HG03354 (cell line): Measurements from ENCODE around the gene NSD2.

Experiments used
- ATAC-seq: cut with Tn5 transposase; IDR thresholded peaks from one replicate; pipeline ENCODE4 v1.9.1; 2021; ENCODE audit warnings: mild to moderate bottlenecking; ENCODE audit not compliant: unreplicated experiment, poor library complexity, severe bottlenecking

NSD2 gene

GRCh38 chr4:1960170-1960825, 89.1 kb downstream of the NSD2 start:
- ATAC-seq: no peak

- ATAC-seq: no peak
Observed at GRCh38 chr4:1961038-1961437, 89.8 kb downstream of the NSD2 start.

DNA sequence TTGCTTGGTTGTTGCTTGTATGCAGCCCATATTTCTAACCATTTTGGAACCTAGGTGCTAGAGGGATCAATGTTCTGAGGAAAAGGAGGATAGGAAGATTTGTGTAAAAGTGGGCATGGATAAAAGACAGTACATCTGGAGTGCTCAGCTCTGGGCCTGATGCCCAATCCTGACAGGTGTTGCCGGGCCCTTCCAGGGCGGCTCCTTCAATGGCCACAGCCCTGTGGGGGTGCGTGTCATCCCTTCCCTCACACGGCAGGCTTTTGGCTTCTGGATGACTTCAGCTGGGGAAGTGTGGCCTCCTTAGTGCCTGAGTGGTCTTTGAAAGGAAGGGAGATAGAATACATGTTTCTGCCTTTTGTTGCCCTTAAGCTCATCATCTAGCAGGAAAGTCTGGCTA, 90.4 kb downstream of the NSD2 start:
- ATAC-seq: no peak

DNA sequence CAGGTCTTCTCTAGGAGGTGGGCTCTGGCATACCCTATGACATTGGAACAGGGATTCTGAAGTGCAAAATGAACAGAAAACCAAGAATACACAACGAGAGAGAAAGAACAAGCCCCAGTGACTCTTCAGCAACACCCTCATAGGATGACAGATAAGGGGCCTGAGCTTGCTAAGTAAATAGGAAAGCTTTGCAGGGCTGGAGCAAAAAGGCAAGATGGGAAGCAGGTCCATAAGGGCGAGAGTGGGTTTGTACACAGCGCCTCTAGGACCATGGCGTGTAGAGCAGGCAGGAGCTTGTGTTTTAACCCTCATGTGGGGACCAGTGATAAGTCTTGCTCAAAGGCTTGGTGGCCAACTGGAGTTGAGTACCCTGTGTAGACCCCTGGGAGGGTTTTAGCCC, 91.8 kb downstream of the NSD2 start:
- no peak for ATAC-seq

GRCh38 chr4:1964443-1964842, 93.2 kb downstream of the NSD2 start:
- no peak for ATAC-seq

GRCh38 chr4:1964971-1965370, 93.8 kb downstream of the NSD2 start:
- ATAC-seq: no peak

DNA sequence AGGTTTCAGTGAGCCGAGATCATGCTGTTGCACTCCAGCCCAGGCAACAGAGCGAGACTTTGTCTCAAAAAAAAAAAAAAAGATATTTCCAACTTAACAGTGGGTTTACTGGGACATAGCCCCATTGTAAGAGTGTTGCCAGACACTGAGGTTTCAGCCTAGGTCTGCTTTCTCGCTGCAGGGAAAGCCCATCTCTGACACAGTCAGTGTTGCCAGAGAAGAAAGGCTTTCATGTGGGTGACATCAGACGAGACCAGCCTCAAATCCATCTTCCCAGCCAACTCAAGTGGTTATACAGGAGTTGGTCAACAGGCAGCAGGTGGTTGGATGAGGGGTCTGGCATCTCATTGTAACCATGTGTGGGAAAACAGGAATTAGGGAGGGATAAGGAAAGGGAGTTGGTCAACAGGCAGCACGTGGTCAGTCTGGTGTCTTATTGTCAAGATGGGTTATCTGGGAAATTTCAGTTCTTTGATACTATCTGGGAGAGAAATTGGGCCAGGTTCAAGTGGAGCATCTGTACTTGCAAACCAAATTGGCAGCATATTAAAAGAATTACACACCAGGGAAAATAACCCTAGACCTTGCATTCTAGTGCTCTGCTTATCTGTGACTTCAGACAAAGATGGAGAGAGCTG, 96.4 kb downstream of the NSD2 start:
- no peak for ATAC-seq

DNA sequence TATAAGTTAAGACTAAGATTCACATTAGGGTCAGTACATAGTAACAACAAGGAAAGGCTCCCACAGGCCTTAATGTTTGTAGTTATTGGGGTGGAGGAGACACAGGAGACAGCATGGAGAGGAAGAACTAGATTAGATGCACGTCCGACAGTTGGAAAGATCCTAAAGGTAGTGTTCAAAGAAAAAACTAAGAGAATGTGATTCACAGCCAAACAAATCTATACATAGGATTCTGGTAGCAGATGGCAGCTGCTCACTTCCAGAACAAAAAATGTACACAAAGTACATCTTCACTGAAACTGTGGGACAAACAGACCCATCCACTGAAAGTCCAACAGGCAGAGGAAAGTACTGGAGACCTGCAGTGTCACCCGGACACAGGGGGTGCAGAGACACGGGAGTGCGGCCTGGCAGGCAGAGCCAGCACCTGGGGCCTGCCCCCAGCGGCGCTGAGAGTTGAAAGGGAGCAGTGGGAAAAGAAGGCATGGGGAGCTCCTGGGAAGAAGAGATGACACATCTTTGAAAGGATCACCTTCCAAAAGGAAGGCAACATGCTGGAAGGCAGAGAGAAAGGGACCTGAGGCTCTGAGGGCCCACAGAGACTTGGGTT, 97.6 kb downstream of the NSD2 start:
- ATAC-seq: no peak

DNA sequence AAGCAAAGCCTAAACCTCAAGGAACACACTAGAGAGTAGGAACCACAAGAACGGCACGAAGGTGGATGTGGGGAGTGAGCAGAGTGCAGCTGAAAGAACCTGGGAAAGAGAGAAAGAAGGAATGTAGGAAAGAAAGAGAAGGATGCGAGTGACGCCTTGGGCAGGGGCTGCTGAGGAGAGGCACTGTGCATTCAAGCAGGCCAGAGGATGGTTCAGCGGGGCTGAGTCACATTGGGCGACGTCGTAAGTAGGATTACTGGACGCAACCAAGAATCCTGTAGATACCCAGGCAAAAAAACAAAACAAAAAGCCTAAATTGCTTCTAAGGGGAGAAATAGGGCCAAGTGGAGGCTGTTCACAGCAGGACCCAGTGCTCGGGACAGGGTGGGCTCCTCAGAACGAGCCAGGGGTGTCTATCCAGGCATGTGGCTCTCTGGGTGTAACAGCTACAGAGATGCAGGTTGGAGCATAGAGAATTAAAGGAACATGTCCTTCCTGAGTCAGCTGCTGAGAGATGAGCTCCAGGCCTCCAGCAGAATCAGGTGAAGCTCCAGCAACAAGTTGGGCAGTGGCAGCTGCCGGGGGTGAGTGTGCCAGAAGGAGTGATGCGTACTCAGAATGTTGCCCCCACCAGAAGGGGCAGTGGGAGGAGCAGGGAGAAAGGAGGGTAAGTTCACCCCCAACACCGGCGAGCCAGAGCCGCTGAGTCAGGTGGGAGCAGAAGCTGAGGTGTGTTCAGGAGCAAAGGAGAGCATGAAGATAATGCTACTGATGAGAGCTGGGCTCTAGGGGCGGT, 98.9 kb downstream of the NSD2 start:
- ATAC-seq: no peak

DNA sequence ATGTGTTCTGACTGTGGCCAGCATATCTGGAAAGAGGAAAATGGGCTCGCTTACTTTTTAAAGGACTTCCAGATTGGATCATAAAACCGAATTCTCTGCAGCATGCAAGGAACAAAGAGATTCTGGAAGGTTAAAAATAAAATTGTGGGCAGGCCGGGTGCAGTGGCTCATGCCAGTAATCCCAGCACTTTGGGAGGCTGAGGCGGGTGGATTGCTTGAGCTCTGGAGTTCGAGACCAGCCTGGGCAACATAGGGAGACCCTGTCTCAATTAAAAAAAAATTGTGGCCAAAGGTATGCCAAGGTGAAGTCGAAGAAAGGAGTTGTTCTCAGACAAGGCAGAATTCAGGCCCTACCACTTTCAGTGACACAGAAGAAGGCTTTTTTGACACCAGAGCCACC, 99.7 kb downstream of the NSD2 start:
- ATAC-seq: no peak

GRCh38 chr4:1971456-1972200, 100.4 kb downstream of the NSD2 start:
- ATAC-seq: no peak

GRCh38 chr4:1972414-1972813, 101.2 kb downstream of the NSD2 start:
- ATAC-seq: no peak

DNA sequence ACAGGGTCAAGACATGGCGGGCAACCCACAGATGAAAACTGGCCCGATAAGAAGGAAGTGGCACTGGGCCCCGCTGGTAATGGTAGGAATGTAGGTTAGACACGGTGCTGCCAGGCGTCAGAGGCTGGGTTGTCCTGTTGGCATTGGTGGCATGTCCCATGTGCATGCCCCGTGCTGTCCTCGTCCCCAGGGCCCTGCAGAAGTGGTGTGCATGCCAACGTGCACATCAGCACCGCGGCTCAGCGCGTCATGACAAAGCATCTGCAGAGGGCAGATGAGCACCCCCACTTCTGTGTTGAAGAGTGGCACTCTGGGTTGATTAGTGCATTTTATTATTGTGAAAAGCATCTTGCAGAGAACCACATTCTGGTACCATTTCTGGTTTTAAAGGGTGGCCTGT, 102.0 kb downstream of the NSD2 start:
- ATAC-seq: no peak

- no peak for ATAC-seq
Observed at GRCh38 chr4:1973661-1974060, 102.5 kb downstream of the NSD2 start.

DNA sequence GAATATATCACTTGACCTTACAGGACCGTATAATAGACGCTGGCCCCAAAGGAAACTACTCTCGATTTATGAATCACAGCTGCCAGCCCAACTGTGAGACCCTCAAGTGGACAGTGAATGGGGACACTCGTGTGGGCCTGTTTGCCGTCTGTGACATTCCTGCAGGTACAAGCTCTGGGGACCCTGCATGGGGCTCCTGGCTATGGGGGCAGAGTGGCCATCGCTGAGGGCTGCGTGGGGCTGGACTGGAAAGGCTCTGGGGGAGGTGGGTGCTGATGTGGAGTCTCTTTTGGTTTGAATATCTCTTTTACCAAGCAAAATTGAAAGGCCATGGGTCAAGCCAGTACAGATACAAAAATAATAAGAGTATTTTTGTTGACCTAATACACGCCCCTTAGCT, 103.6 kb downstream of the NSD2 start:
- ATAC-seq: no peak

- ATAC-seq: no peak
Observed at GRCh38 chr4:1975391-1975801, 104.2 kb downstream of the NSD2 start.

- no peak for ATAC-seq
Observed at GRCh38 chr4:1975880-1976279, 104.7 kb downstream of the NSD2 start.

GRCh38 chr4:1976416-1977352, 105.5 kb downstream of the NSD2 start:
- no peak for ATAC-seq

DNA sequence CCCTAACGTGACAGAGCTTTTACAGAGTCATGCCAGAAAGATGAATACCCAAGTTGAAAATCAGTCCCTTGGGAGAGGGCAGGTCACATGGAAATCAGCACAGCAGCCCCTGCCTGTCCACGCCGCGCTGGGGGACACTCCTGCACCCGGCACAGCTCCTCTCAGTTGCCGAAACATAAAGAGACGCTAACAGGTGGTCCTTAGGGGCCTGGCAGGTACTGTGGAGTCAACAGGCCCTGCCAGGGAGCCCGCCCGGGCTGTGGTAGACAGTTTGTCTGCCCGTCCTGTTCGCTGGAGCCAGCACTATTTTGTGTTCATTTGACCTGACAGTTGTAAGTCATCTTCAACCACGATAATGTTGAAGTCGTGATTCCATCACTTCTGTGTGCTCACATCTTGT, 107.0 kb downstream of the NSD2 start:
- ATAC-seq: no peak
